ENCODE results near the gene OSBPL2.

OSBPL2 gene

GRCh38 chr20:62300319-62300718 lies 62.0 kb downstream of the OSBPL2 start:
- DNase-seq (ENCODE audit: low read depth in 3 of 3): no peak

- DNase-seq (ENCODE audit: low read depth in 3 of 3): no peak
Measured at GRCh38 chr20:62301111-62301668, 62.9 kb downstream of the OSBPL2 start.

GRCh38 chr20:62301773-62302340 lies 63.5 kb downstream of the OSBPL2 start:
- DNase-seq (ENCODE audit: low read depth in 3 of 3): peak; percentile 67 to 75 (median 75)

GRCh38 chr20:62302341-62303061 lies 64.2 kb downstream of the OSBPL2 start, which contains the start of gene ADRM1:
Gene ADRM1 (plus strand): TSS chr20:62302997. CDS start chr20:62303569, 572 bp downstream.
- peak; percentile 93 to 96 (median 94) for DNase-seq (ENCODE audit: low read depth in 3 of 3)

- no peak for DNase-seq (ENCODE audit: low read depth in 3 of 3)
Measured at GRCh38 chr20:62303062-62303339, 64.7 kb downstream of the OSBPL2 start.

GRCh38 chr20:62303340-62304226 lies 65.3 kb downstream of the OSBPL2 start:
- DNase-seq (ENCODE audit: low read depth in 3 of 3): no peak

GRCh38 chr20:62304331-62305148 lies 66.2 kb downstream of the OSBPL2 start:
- DNase-seq (ENCODE audit: low read depth in 3 of 3): no peak

- no peak for DNase-seq (ENCODE audit: low read depth in 3 of 3)
Measured at GRCh38 chr20:62305149-62305764, 66.9 kb downstream of the OSBPL2 start.

GRCh38 chr20:62305765-62306413 lies 67.6 kb downstream of the OSBPL2 start:
- no peak for DNase-seq (ENCODE audit: low read depth in 3 of 3)

- DNase-seq (ENCODE audit: low read depth in 3 of 3): no peak
Measured at GRCh38 chr20:62306414-62307187, 68.3 kb downstream of the OSBPL2 start.

GRCh38 chr20:62307226-62308101 lies 69.1 kb downstream of the OSBPL2 start:
- DNase-seq (ENCODE audit: low read depth in 3 of 3): no peak

GRCh38 chr20:62308102-62308822 lies 69.9 kb downstream of the OSBPL2 start:
- DNase-seq (ENCODE audit: low read depth in 3 of 3): no peak

GRCh38 chr20:62309198-62309944 lies 71.0 kb downstream of the OSBPL2 start:
- DNase-seq (ENCODE audit: low read depth in 3 of 3): no peak

- no peak for DNase-seq (ENCODE audit: low read depth in 3 of 3)
Measured at GRCh38 chr20:62309947-62310756, 71.8 kb downstream of the OSBPL2 start.

GRCh38 chr20:62310757-62311121 lies 72.4 kb downstream of the OSBPL2 start:
- no peak for DNase-seq (ENCODE audit: low read depth in 3 of 3)

- no peak for DNase-seq (ENCODE audit: low read depth in 3 of 3)
Measured at GRCh38 chr20:62311150-62311549, 72.8 kb downstream of the OSBPL2 start.

Measured in stimulated activated CD4-positive, alpha-beta T cell treated with anti-CD3 and anti-CD28 coated beads, TNF-alpha, amount 100 ng/mL, for 4 hours (primary cell).